MM.1S (cell line): ENCODE data around the gene TRIM15.
"Not testable (repeated sequence)": the region's sequence is repeated elsewhere in the genome, so short reads cannot be mapped to it uniquely, and the experiment has no call there.

Experiments used
- DNase-seq: peaks from one replicate; pipeline ENCODE4 v3.0.0-alpha.2; 2015
- H2AFZ ChIP-seq: fragments of 300-600 bp; sonication (generic); 2 replicates; pipeline ENCODE4 v1.6.0; 2016; ENCODE audit warnings: antibody characterized with exemption, low read length
- H3F3A ChIP-seq: fragments of 300-600 bp; sonication (generic); 2 replicates; pipeline ENCODE4 v1.6.1; 2016; ENCODE audit warnings: mild to moderate bottlenecking, antibody characterized with exemption, low read length, moderate library complexity, mixed read lengths; ENCODE audit not compliant: insufficient read depth
- H3K27ac ChIP-seq: fragments of 300-600 bp; sonication (generic); 2 replicates; pipeline ENCODE4 v1.5.1; 2016; ENCODE audit warnings: mild to moderate bottlenecking, low read length
- H3K27me3 ChIP-seq: fragments of 300-600 bp; sonication (generic); replicated peaks from 2 replicates; pipeline ENCODE4 v1.6.0; 2016; ENCODE audit warnings: low read length; ENCODE audit not compliant: insufficient read depth
- H3K36me3 ChIP-seq: fragments of 300-600 bp; sonication (generic); replicated peaks from 2 replicates; pipeline ENCODE4 v1.6.1; 2016; ENCODE audit warnings: mild to moderate bottlenecking, low read length, mixed read lengths; ENCODE audit not compliant: insufficient read depth
- H3K4me1 ChIP-seq: fragments of 300-600 bp; sonication (generic); 2 replicates; pipeline ENCODE4 v1.6.1; 2016; ENCODE audit warnings: low read length, mixed read lengths
- H3K4me2 ChIP-seq: fragments of 300-600 bp; sonication (generic); 2 replicates; pipeline ENCODE4 v1.6.0; 2016; ENCODE audit warnings: low read depth, low read length
- H3K4me3 ChIP-seq: fragments of 300-600 bp; sonication (generic); 2 replicates; pipeline ENCODE4 v1.5.1; 2016; ENCODE audit warnings: low read length, mixed read lengths
- H3K79me2 ChIP-seq: fragments of 300-600 bp; sonication (generic); 2 replicates; pipeline ENCODE4 v1.6.1; 2016; ENCODE audit warnings: mixed run types, low read length, mixed read lengths
- H3K9ac ChIP-seq: fragments of 300-600 bp; sonication (generic); 2 replicates; pipeline ENCODE4 v1.6.1; 2016; ENCODE audit warnings: low read length, mixed read lengths
- H3K9me2 ChIP-seq: fragments of 300-600 bp; sonication (generic); replicated peaks from 2 replicates; pipeline ENCODE4 v1.6.1; 2016; ENCODE audit warnings: mild to moderate bottlenecking, low read length, mixed read lengths; ENCODE audit not compliant: insufficient read depth
- H3K9me3 ChIP-seq: fragments of 300-600 bp; sonication (generic); replicated peaks from 2 replicates; pipeline ENCODE4 v1.6.1; 2016; ENCODE audit warnings: mild to moderate bottlenecking, low read length, mixed read lengths; ENCODE audit not compliant: insufficient read depth
- H4K20me1 ChIP-seq: fragments of 300-600 bp; sonication (generic); 2 replicates; pipeline ENCODE4 v1.6.1; 2016; ENCODE audit warnings: mild to moderate bottlenecking, low read length, moderate library complexity, mixed read lengths; ENCODE audit not compliant: insufficient read depth
- CTCF ChIP-seq: fragments of 300-600 bp; sonication (generic); IDR thresholded peaks from 2 replicates; pipeline ENCODE4 v1.5.1; 2016; ENCODE audit warnings: antibody characterized with exemption, low read length, mixed read lengths
- EZH2 ChIP-seq: fragments of 300-600 bp; sonication (generic); optimal IDR thresholded peaks from 2 replicates; pipeline ENCODE3; 2017; ENCODE audit warnings: low read depth, mild to moderate bottlenecking, antibody characterized with exemption, low read length, mixed read lengths
- EZH2phosphoT487 ChIP-seq: fragments of 300-600 bp; sonication (generic); IDR thresholded peaks from 2 replicates; pipeline ENCODE4 v1.6.1; 2018; ENCODE audit warnings: antibody characterized with exemption, low read length

Gene TRIM15

GRCh38 chr6:30163090-30163917 lies at the start of gene TRIM15:
Gene TRIM15 (plus strand): TSS chr6:30163546. CDS start chr6:30163685, 139 bp downstream.
- Histone ChIP-seq H3F3A (peaks cover under 1% of the 10 kb centered on the region; the same call in 1 of the 2 replicates), H3K9ac (no peak within 1 kb of the TSS), H3K9me2 (no peaks in the 10 kb centered on the region), H4K20me1 (no peaks in the 10 kb centered on the region), H3K79me2 (no peaks in the 10 kb centered on the region), H3K4me3 (no peak within 1 kb of the TSS; the same call in 1 of the 2 replicates), H3K27me3 (0 out of 2 replicates have a peak, but pooled peaks cover 5% of the 10 kb centered on the region), H3K27ac (no peak within 1 kb of the TSS), H2AFZ (no peak within 1 kb of the TSS; the same call in 1 of the 2 replicates), H3K4me1 (no peaks in the 10 kb centered on the region), H3K4me2 (peak within 1 kb of the TSS; percentile 22; the same call in 1 of the 2 replicates), H3K36me3 (no peaks in the 10 kb centered on the region), H3K9me3 (no peaks in the 10 kb centered on the region)
- no peak for TF ChIP-seq EZH2phosphoT487
- no peak for TF ChIP-seq EZH2
- TF ChIP-seq CTCF: no peak
- DNase-seq: no peak

- Histone ChIP-seq H3K27me3 (no peaks in the 10 kb centered on the region), H3K9me2 (no peaks in the 10 kb centered on the region), H3K4me1 (peaks cover 13% of the 10 kb centered on the region), H3K4me3 (no peak overlapping the region), H2AFZ (no peak overlapping the region), H3K4me2 (peak overlapping the region; percentile 27; the same call in 1 of the 2 replicates), H3K27ac (no peak overlapping the region), H3K79me2 (no peaks in the 10 kb centered on the region), H3K36me3 (no peaks in the 10 kb centered on the region), H3K9ac (no peak overlapping the region), H3F3A (peaks cover 9% of the 10 kb centered on the region; the same call in 1 of the 2 replicates), H4K20me1 (no peaks in the 10 kb centered on the region), H3K9me3 (no peaks in the 10 kb centered on the region)
- DNase-seq: no peak
- TF ChIP-seq EZH2: no peak
- TF ChIP-seq CTCF: no peak
Observed at GRCh38 chr6:30113841-30114240, 49.5 kb upstream of the TRIM15 start.

DNA sequence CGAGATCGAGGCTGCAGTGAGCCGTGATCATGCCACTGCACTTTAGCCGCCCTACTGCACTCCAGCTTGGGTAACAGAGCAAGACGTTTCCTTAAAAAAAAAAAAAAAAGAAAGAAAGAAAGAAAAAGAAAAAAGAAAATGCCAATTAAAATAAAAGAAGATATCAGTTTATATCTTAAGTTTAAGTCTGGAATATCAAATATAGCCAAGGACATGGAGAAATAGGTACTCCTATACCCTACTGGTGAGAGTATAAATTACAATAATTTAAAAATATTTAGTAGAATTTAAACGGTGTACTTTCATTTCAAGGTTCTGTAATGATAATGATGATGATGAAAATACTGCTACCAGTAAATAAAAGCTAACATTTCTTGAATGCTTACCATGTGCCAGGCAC lies 46.6 kb upstream of the TRIM15 start:
- Histone ChIP-seq H3K9me3 (no peaks in the 10 kb centered on the region), H3K4me1 (peaks cover 13% of the 10 kb centered on the region)
- no peak for TF ChIP-seq CTCF

GRCh38 chr6:30118691-30119090 lies 44.7 kb upstream of the TRIM15 start:
- not testable (repeated sequence) for H3K9me3 ChIP-seq, H3K4me2 ChIP-seq, H3K4me3 ChIP-seq, DNase-seq, H2AFZ ChIP-seq, H3K9ac ChIP-seq, H4K20me1 ChIP-seq, H3K4me1 ChIP-seq, H3K9me2 ChIP-seq, H3K27me3 ChIP-seq, H3K79me2 ChIP-seq, H3F3A ChIP-seq, H3K27ac ChIP-seq, H3K36me3 ChIP-seq

More for the DNA sequence above, 46.6 kb upstream of the TRIM15 start:
- Histone ChIP-seq H3F3A (peaks cover 9% of the 10 kb centered on the region; the same call in 1 of the 2 replicates), H4K20me1 (no peaks in the 10 kb centered on the region), H2AFZ (no peak overlapping the region), H3K27me3 (no peaks in the 10 kb centered on the region), H3K27ac (no peak overlapping the region), H3K9me2 (no peaks in the 10 kb centered on the region), H3K4me3 (no peak overlapping the region), H3K4me2 (no peak overlapping the region), H3K36me3 (no peaks in the 10 kb centered on the region), H3K79me2 (no peaks in the 10 kb centered on the region), H3K9ac (no peak overlapping the region)
- DNase-seq: no peak
